Nephron progenitor cell (in vitro differentiated cells): ENCODE results near the gene HTT.

Source experiments
- DNase-seq: peaks from one replicate; pipeline ENCODE4 v3.0.0; 2021
- H3K27ac Mint-ChIP-seq: 2 replicates; pipeline ENCODE4 v1.8.0; 2021; ENCODE audit warnings: mild to moderate bottlenecking, moderate library complexity, mixed read lengths
- H3K27me3 Mint-ChIP-seq: 2 replicates; pipeline ENCODE4 v1.8.0; 2021; ENCODE audit warnings: mild to moderate bottlenecking, low read depth, mixed read lengths; ENCODE audit not compliant: poor library complexity
- H3K36me3 Mint-ChIP-seq: 2 replicates; pipeline ENCODE4 v1.8.0; 2021; ENCODE audit warnings: low read depth, mixed read lengths
- H3K4me1 Mint-ChIP-seq: 2 replicates; pipeline ENCODE4 v1.8.0; 2021; ENCODE audit warnings: mixed read lengths
- H3K4me3 Mint-ChIP-seq: 2 replicates; pipeline ENCODE4 v1.8.0; 2021; ENCODE audit warnings: mild to moderate bottlenecking, moderate library complexity, mixed read lengths
- H3K9me3 Mint-ChIP-seq: 2 replicates; pipeline ENCODE4 v1.8.0; 2021; ENCODE audit warnings: mild to moderate bottlenecking, moderate library complexity, mixed read lengths
- TF ChIP-seq, protein P1 (sequence below): fragments of 200-600 bp; sonication (generic); IDR thresholded peaks from 2 replicates; pipeline ENCODE4 v1.5.0; 2021; ENCODE audit warnings: antibody characterized with exemption

The HTT gene

DNA sequence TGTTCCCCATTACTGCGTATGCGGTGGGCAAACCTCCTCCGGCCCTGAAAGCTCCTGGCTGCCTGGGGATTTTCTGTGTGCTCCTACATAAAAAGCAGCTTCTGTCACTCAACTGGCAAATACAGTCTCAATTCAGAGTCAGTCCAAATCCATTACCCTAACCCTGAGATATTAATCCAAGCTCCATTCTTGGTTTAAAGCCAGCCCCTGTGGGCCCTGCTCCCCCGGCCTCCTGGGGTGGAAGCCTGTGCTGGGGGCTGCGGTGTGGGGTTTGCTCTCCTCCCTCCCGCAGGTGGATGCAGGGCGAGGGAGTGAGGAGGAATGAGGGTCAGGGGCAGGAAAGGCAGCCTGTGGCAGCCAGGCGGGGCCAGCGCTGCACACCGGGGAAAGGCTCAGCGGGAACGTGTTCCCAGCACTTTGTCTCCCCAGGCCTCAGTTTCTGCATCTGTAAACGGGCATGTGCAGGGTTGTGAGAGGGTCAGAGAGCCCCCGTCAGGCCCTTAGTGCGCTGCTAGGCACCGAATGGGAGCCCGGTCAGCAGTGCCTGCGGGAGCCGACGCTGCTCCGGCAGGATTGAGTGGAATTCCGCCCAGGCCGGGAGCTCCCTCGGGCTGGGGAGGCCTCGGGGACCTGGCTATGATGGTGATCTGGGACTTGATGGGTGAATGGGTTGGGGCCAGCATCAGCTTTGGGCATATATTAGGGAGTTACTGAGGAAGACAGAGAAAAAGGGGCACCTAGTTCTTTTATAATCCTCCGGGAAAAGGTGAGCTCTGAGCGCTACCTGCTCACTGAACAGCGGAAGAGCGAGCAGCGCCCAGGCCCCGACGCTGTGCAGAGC is 212.1 kb downstream of the HTT start:
- peaks cover 13% of the 10 kb centered on the region for H3K9me3 Mint-ChIP-seq

DNA sequence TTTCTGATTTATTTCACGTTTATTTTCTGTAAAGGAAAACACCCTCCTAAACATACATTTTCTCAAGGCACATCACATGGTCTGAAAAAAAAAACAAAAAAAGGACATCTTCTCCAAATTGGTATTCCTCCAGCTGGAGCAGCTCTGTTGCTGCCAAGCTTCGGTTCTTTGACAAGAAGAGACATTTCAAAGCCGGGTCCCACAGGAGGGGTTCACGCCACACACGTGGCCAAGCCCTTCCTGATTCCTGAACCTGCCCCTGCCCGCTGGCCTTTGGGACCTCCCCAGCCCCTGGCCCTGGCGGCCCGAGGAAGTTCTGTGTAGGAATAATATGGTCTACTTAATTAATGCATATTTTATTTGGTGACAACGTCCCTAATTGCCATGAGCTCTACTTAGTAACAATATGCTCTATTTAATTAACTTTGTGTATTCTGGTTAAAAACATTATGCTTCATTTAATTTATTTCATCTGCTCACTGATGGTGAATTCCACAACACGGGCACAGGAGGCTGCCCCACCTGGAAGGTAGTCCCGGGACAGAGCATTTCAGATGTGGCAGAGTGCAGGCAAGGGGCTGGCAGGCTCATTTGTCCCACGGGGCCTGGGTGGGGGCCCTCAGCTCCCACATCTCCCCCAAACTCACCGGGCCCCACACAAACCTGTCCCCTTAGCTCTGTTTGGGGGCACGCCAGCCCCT is 212.9 kb downstream of the HTT start:
- H3K9me3 Mint-ChIP-seq: peaks cover 5% of the 10 kb centered on the region
- H3K4me1 Mint-ChIP-seq: peaks cover 13% of the 10 kb centered on the region
- no peak for DNase-seq
- TF ChIP-seq, protein P1, sequence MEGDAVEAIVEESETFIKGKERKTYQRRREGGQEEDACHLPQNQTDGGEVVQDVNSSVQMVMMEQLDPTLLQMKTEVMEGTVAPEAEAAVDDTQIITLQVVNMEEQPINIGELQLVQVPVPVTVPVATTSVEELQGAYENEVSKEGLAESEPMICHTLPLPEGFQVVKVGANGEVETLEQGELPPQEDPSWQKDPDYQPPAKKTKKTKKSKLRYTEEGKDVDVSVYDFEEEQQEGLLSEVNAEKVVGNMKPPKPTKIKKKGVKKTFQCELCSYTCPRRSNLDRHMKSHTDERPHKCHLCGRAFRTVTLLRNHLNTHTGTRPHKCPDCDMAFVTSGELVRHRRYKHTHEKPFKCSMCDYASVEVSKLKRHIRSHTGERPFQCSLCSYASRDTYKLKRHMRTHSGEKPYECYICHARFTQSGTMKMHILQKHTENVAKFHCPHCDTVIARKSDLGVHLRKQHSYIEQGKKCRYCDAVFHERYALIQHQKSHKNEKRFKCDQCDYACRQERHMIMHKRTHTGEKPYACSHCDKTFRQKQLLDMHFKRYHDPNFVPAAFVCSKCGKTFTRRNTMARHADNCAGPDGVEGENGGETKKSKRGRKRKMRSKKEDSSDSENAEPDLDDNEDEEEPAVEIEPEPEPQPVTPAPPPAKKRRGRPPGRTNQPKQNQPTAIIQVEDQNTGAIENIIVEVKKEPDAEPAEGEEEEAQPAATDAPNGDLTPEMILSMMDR: no peak
- no peaks in the 10 kb centered on the region for H3K36me3 Mint-ChIP-seq
- no peak overlapping the region for H3K4me3 Mint-ChIP-seq
- no peak overlapping the region for H3K27ac Mint-ChIP-seq
- peaks cover 44% of the 10 kb centered on the region for H3K27me3 Mint-ChIP-seq

More for the DNA sequence above, 212.1 kb downstream of the HTT start:
- DNase-seq: no peak
- Mint-ChIP-seq H3K4me1 (peaks cover 9% of the 10 kb centered on the region), H3K36me3 (peaks cover 4% of the 10 kb centered on the region), H3K4me3 (no peak overlapping the region), H3K27ac (no peak overlapping the region), H3K27me3 (peaks cover 42% of the 10 kb centered on the region)
- TF ChIP-seq, protein P1: no peak

DNA sequence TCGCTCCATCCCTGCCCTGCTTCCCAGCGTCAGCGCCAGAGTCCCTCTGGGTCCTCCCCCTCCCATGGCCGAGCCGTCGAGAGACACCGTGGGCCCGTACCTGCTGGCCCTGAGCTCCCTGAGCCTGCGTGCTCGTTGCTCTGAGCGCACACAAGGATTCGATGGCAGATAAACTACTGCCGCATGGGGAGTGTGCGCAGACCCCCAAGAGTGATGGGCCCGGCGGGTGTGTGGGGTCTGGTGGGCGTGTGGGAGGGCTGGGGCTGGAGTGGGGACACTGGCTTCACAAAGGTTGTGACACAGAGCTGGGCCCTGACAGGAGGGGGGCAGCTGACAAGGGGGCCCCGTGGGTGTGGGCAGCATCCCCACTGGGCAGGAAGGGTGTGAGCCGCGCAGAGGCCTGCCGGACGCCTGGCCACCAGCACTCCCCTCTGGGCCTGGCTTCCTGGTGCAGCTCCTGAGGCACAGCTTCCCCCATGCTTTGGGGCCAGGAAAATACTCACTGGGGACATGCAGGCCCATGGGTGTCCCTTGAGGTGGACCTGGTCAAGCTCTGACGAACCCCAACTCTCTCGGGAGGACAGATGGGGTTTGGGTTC is 213.6 kb downstream of the HTT start:
- TF ChIP-seq, protein P1: no peak
- no peak overlapping the region for H3K4me3 Mint-ChIP-seq
- peaks cover 38% of the 10 kb centered on the region for H3K27me3 Mint-ChIP-seq
- H3K36me3 Mint-ChIP-seq: no peaks in the 10 kb centered on the region
- no peak for DNase-seq
- H3K9me3 Mint-ChIP-seq: no peaks in the 10 kb centered on the region
- peaks cover 13% of the 10 kb centered on the region for H3K4me1 Mint-ChIP-seq
- H3K27ac Mint-ChIP-seq: no peak overlapping the region

DNA sequence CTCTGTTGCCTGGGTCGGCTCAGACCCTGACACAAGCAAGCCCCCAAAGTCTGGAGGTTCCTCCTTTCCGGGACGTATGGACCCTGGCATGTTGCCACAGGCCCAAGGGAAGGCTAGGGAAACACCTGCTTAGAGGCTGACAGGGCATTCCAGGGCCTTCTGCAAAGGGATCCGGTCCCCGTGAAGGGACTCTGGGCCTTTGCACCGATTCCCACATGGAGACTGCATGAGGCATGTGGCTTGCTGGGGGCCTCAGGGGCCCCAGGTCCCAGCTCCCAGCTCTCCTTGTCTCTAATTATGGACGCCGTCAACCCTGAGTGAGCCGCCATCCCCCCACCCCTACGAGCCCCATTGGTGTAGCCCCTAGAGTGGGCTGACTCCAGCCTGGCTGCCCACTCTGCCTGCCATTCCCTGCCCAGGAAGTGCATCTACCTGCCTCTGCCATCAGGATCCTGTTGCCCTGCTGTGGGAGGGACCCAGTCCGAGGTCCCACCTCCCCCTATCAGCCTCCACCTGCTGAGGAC is 214.2 kb downstream of the HTT start:
- TF ChIP-seq, protein P1: no peak
- Mint-ChIP-seq H3K4me3 (no peak overlapping the region), H3K27ac (no peak overlapping the region), H3K9me3 (no peaks in the 10 kb centered on the region), H3K4me1 (peaks cover 17% of the 10 kb centered on the region), H3K36me3 (no peaks in the 10 kb centered on the region), H3K27me3 (peaks cover 33% of the 10 kb centered on the region)
- DNase-seq: no peak

DNA sequence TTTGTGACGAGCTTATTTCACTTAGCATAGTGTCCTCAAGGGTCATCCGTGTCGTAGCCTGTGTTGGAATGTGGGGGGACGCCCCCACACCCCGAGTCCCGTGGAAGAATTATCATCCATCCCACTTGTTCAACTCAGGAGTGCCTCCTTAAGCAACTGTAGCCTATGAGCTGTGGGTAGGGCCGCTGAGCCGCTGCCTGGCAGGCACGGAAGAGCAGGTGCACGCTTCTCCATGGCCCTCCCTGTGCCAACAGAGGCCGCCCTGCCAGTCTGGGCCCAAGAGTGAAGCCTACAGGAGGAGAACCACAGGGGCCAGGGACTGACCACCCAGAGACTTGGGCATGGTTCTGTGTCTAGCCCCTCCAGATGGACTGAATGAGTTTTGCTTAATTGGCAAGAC is 216.0 kb downstream of the HTT start:
- no peak for DNase-seq
- Mint-ChIP-seq H3K4me1 (peaks cover 33% of the 10 kb centered on the region), H3K4me3 (no peak overlapping the region), H3K36me3 (peaks cover 11% of the 10 kb centered on the region), H3K9me3 (no peaks in the 10 kb centered on the region), H3K27me3 (peaks cover 35% of the 10 kb centered on the region), H3K27ac (no peak overlapping the region)
- TF ChIP-seq, protein P1: no peak
